ENCODE data around the gene CRYL1.

- no peak for TF ChIP-seq CTCF (IDR thresholded peaks at IDR 0.05; ENCODE audit: low read length)
- no peak for TF ChIP-seq EZH2 (optimal IDR thresholded peaks at IDR 0.05; ENCODE audit: low read depth, low read length)
Observed at GRCh38 chr13:20400774-20401173, 124.9 kb downstream of the CRYL1 start.

Data from MM.1S (cell line).